Rectal smooth muscle tissue (tissue), 1 donor: Measurements from ENCODE around the gene NAP1L4.
A peak's percentile ranks its signal among the peaks of the same experiment; 100 is the strongest.

ENCODE experiments used
- H3K27ac ChIP-seq: one replicate; pipeline ENCODE4 v1.7.0; 2013; ENCODE audit warnings: low read depth, low read length, inconsistent platforms
- H3K27me3 ChIP-seq: one replicate; pipeline ENCODE4 v1.7.0; 2013; ENCODE audit warnings: low read length; ENCODE audit not compliant: control insufficient read depth, insufficient read depth
- H3K36me3 ChIP-seq: one replicate; pipeline ENCODE4 v1.7.0; 2013; ENCODE audit warnings: low read length; ENCODE audit not compliant: control insufficient read depth, insufficient read depth
- H3K4me1 ChIP-seq: one replicate; pipeline ENCODE4 v1.7.0; 2013; ENCODE audit warnings: low read length; ENCODE audit not compliant: control insufficient read depth, insufficient read depth
- H3K4me3 ChIP-seq: one replicate; pipeline ENCODE4 v1.7.0; 2013; ENCODE audit warnings: low read length
- H3K9ac ChIP-seq: one replicate; pipeline ENCODE4 v1.7.0; 2013; ENCODE audit warnings: low read length

NAP1L4 gene

DNA sequence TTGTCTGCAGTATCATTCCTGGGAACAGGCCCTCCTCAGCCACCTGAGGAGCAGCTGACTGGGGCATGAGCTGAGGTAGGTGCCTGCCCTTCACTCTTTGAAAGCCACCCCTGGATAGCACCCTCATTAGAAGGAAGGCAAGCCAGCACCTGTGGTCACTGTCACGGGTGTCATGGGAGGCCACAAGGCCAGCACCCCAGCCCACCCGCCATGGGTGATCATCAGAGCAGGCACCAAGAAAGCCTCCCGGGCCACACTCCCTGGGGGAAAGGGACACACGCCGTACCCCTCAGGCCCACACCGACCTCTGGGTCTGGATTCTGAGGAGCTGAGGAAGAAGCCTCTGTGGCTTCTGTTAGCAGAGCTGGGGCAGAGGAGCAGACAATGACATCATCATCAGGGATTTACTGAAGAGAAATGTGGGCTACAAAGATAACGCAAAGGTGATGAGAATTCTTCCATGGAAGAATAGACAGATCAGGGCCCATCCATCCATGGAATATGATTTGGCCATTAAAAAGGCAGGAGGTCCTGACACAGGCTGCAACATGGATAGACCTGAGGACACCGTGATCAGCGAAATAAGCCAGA, 16.7 kb upstream of the NAP1L4 start:
- H3K27me3 ChIP-seq = no peaks in the 10 kb centered on the region
- H3K36me3 ChIP-seq = peaks cover 31% of the 10 kb centered on the region
- no peaks in the 10 kb centered on the region for H3K4me1 ChIP-seq
- no peak overlapping the region for H3K27ac ChIP-seq
- no peak overlapping the region for H3K9ac ChIP-seq
- H3K4me3 ChIP-seq = no peak overlapping the region

DNA sequence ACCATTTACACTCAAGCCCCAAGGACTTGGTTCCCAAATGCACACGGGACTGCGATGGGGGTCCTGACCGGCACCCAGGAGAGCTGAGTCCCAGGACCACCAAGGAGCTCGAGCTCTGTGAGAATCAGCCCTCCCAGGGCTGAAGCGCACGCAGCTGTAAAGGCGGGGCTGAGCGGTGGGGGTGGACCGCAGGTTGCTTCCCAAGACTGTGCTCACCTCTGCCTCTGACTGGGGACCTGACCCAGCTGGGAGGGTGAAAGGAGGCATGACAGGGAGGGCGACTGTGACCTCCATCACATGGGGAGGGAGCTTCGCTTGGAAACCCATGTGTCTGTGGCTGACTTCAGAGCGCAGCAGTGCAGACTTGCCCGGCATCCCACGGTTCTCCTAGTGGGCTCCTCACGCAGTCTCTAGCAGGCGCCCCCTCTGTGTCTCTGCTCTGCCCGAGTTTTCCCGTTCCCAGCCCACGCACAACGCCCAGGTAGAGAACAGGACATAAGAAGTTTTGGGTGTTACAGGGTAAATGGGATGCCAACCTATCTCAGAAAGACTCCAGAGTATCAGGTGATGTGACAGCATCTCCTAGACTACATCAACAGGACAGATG, 15.4 kb upstream of the NAP1L4 start:
- Histone ChIP-seq H3K27ac (no peak overlapping the region), H3K4me1 (no peaks in the 10 kb centered on the region), H3K4me3 (no peak overlapping the region), H3K27me3 (no peaks in the 10 kb centered on the region), H3K36me3 (peaks cover 35% of the 10 kb centered on the region), H3K9ac (no peak overlapping the region)

DNA sequence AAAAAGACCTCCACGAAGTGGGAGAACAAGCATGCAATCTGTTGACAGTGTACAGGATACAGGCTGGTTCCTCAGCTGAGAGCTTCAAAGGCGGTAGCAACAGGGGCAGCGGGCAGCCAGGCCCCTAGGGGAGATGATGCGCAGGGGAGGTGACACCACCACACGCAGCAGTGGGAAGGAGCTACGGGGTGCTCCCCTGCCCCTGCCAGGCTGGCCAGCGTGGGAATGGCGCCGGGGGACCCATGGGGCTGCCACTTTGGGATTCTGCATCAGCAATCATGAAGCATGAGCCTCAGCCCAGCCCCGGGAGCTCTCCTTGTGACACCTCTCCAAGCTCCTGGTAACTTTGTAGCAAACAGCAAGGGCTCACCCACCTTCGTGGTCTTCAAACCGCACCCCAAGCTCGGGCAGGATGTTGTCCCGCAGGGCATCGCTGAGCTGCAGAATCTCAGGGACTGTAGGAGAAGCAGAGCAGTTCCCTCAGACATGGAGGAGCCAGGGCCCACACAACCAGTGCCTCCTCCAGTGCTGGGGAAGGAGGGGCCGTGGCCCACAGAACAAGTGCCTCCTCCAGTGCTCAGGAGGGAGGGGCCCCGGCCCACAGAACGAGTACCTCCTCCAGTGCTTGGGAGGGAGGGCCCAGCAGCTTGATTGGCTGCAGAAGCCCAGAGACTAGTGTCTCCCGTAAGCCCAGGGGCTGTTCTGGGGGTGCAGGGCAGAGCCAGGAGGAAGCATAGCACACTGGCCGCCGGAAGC, 14.6 kb upstream of the NAP1L4 start:
- Histone ChIP-seq H3K36me3 (peaks cover 28% of the 10 kb centered on the region), H3K4me3 (no peak overlapping the region), H3K4me1 (peaks cover 3% of the 10 kb centered on the region), H3K27ac (no peak overlapping the region), H3K27me3 (no peaks in the 10 kb centered on the region), H3K9ac (no peak overlapping the region)

DNA sequence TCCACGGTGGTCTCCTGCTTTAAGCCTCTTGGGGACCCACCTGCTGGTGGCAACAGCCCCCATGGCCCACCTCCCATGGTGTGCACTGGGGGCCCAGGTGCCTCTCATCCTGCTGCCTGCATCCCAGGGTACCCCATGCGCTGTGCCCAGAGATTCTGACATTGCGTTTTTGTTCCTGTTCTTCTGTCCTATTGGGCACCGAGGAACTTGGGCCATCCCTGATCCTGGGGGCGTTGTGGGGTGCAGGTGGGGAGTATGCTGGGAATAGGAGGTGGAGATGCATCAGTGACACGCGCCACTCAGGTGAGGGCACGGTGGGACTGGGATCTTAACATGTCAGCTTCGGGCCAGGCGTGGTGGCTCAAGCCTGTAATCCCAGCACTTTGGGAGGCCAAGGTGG, 12.4 kb upstream of the NAP1L4 start:
- Histone ChIP-seq H3K27ac (no peak overlapping the region), H3K27me3 (no peaks in the 10 kb centered on the region), H3K9ac (no peak overlapping the region), H3K4me1 (peaks cover 18% of the 10 kb centered on the region), H3K4me3 (no peak overlapping the region), H3K36me3 (peaks cover 25% of the 10 kb centered on the region)

DNA sequence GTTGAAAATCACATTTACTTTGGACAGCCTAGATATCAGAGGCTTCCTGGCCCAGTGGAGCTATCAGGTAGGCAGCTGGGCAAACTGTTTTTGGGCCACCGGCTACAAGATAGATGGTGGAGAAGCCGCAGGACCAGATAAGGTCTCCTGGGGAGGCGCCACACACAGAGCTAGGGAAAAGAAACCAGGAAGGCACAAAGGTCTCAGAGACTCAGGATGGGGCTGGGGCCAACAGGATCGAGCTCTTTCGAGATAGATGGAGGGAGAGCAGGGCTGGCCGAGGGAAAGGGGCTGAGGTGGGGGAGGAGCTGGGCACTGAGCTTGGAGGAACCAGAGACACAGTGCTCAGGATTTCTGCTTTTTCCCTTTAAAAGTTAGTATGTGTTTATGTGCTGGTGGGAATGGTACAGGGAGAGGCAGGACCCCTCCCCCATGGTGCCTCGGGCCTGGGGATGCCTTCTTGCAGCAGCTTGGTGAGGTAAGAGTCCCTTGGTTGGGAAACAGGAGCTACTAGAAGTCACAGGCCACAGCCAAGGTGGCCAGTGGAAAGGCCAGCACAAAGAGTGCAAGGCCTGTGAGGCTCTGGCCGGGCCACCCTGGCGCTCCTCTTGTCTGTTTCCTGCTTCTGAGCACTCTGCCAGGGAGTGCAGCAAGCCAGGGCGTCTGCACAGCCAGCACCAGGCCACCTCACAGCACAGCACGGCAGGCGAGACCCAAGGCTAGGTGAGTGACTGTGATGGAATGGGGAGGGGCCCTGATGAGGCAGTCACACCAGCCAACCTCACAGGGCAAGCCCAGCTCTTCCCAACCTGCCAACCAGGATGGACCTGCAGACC, 11.5 kb upstream of the NAP1L4 start:
- Histone ChIP-seq H3K4me3 (no peak overlapping the region), H3K27ac (no peak overlapping the region), H3K4me1 (peaks cover 18% of the 10 kb centered on the region), H3K27me3 (no peaks in the 10 kb centered on the region), H3K9ac (no peak overlapping the region), H3K36me3 (peaks cover 21% of the 10 kb centered on the region)

DNA sequence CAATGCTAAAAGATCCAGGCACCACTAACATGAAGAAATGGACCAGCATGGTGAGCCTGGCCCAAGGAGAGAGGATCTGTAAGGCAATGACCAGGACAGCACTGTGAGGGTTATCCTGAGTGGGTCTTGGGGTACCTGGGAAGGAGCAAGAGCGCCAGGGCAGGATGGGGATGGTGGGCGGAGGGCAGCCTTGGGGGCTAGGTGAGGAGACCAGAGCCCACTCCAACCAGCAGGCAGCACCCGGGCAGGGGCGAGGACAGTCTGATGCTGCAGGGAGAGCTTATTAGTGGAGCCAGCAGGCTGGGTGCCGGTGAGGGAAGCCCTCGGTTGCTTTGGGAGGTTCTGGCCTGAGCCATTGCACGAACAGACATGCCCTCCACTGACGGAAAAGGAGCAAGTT, 10.7 kb upstream of the NAP1L4 start:
- Histone ChIP-seq H3K4me1 (peaks cover 18% of the 10 kb centered on the region), H3K27ac (no peak overlapping the region), H3K4me3 (no peak overlapping the region), H3K9ac (no peak overlapping the region), H3K36me3 (peaks cover 21% of the 10 kb centered on the region), H3K27me3 (no peaks in the 10 kb centered on the region)

DNA sequence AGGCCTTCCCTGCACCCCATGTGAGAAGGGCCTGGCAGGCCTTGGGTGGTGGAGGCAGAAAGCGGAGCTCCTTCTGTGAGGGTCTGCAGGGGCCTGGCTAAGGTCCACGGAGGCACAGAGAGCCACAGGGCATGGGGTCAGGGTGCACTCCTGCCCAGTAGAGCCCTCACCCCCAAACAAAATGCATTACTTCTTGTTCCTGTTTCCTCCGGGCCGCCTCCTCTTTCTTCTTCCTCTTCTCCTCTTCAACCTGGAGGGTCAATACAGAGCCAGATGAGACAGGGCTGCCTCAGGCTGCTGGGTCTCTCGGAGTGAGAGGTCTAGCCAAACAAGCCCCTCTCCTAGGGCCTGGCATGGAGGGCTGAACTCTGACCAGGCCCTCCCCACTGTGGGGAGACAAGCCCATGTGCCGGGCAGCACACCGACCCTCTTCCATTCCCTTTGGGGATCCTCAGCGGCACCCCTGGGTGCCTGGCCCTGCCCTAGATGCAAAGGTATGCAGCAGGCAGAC, 10.3 kb upstream of the NAP1L4 start:
- H3K36me3 ChIP-seq = peaks cover 19% of the 10 kb centered on the region
- no peak overlapping the region for H3K4me3 ChIP-seq
- peak overlapping the region; percentile 93 for H3K27ac ChIP-seq
- H3K27me3 ChIP-seq = no peaks in the 10 kb centered on the region
- H3K9ac ChIP-seq = no peak overlapping the region
- H3K4me1 ChIP-seq = peaks cover 18% of the 10 kb centered on the region

DNA sequence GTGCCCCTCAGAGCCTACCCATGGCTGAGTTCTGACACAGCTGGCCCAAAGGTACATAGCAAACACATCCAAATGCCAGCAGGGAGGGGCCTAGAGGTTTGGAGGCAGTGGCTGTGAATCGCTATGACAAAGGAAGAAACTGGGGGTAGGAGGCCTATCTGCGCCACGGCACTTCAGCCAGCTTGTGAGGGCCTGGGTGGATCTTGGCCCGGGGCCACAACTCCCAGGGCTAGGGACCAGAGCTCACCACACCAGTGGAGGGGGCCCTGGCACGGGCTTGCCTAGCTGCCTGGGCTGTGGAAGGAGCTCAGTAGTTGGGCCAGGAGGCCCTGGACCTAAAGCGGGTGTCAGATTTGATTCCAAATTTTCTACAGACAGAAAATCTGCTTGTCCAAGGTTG, 9.4 kb upstream of the NAP1L4 start:
- Histone ChIP-seq H3K27me3 (no peaks in the 10 kb centered on the region), H3K27ac (peak overlapping the region; percentile 93), H3K9ac (no peak overlapping the region), H3K36me3 (peaks cover 18% of the 10 kb centered on the region), H3K4me1 (peaks cover 18% of the 10 kb centered on the region), H3K4me3 (no peak overlapping the region)

DNA sequence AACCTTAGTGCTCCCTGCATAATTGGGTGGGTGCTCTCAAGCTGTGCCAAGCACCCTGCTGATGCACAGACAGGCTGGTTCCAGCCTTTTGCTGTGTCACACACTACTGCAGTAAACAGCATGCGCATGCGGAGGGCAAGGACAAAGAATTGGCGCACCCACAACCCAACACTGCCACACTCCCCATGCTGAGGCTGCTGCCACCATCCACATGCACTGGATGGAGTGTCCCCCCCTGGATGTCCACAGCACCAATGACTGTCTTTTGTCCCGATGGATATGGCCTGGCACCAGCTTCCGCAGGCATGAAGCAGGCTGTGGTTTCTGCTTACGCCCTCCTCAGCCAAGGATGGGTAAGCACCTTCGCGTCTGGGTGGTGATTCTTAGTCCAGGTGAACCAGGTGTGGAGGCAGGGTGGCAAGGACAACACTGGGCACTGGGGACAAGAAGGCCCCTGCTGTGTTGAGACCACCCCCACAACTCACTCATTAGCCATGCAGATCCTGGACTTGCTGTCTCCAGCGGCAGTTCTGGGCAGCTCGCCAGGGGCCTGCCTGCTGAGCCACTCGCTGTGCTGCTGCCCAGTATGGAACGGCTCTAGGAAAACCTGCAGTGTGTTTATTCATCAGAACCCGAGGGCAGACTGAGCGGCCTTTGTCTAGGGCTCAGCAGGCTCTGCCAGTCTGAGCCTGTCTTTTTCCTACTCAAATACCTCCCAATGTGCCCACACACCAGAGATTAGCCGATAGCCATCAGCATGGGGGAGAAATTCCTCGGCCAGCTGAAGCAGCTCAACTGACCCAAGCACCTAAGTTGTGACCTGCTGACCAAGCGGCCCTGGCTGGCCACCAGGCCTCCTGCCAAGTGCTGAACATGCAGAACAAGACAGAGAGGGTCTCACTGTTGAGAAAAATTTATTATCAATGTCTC, 8.2 kb upstream of the NAP1L4 start:
- Histone ChIP-seq H3K27me3 (no peaks in the 10 kb centered on the region), H3K4me1 (peaks cover 18% of the 10 kb centered on the region), H3K9ac (peak overlapping the region; percentile 14), H3K4me3 (no peak overlapping the region), H3K36me3 (peaks cover 18% of the 10 kb centered on the region), H3K27ac (peak overlapping the region; percentile 93)

DNA sequence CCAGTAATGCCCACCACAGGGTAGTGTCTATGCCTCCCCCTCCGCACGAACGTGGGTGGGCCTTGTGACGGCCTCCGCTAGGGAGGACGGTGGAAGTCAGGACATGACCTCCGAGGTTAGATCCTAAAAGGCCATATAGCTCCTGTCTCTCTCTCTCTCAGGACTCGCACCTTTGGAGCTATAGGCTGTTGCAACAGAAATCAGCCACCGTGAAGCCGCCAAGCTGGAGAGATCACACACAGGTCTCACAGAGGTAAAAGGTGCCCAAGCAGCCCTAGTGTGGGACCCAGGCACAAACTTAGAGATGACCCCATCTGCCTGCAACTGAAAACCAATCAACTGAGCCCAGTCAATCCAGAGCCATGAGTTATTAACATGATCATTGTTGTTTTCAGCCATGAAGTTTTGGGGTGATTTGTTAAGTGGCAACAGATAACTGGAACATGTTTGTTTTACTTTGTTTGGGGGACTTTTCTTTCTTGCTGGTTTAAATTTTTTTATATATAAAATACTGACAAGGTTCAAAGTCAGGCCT, 7.4 kb upstream of the NAP1L4 start:
- Histone ChIP-seq H3K4me3 (no peak overlapping the region), H3K9ac (no peak overlapping the region), H3K27me3 (no peaks in the 10 kb centered on the region), H3K4me1 (peaks cover 18% of the 10 kb centered on the region), H3K27ac (no peak overlapping the region), H3K36me3 (peaks cover 18% of the 10 kb centered on the region)

DNA sequence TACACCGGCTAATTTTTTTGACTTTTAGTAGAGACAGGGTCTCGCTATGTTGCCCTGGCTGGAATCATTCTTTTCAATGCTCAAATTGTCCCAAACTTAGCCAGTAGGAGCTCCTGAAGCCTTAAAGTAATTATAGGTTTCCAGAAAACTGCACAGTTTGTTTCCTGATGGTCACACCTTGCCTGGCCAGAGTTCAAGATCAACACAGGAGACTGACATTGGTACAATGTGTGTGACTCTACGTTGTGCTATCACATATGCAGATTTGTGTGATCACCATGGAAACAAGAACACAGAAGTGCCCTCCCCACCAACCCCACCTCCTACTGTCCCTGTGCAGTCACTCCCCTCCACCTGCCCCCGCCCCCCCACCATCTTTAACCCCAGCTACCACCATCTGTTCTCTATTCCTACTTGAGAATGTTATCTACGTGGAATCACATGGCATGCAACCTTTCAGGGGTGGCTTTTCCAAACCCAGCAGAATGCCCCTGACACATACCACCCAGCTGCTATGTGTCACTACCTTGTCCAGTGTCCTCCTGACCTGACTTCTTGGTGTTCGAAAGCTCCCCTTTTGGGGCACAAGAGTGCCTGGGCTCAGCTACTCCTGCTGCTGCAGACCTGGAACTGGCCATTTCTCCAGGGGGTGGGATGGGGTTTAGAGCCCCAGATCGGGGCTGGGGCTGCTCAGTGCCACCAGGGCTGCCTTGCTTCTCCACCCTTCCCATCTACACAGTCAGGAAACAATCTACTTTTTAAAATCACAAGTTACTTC, 6.1 kb upstream of the NAP1L4 start:
- H3K4me1 ChIP-seq = peaks cover 18% of the 10 kb centered on the region
- no peak overlapping the region for H3K27ac ChIP-seq
- H3K4me3 ChIP-seq = no peak overlapping the region
- no peak overlapping the region for H3K9ac ChIP-seq
- H3K27me3 ChIP-seq = no peaks in the 10 kb centered on the region
- H3K36me3 ChIP-seq = peaks cover 6% of the 10 kb centered on the region
